GM18951 (cell line): ENCODE data around the gene ROBO1.

Experiments used
- POLR2A ChIP-seq: IDR thresholded peaks from 4 replicates; pipeline ENCODE4 v1.6.1; 2011; ENCODE audit warnings: mild to moderate bottlenecking; ENCODE audit not compliant: insufficient read length, insufficient read depth; ENCODE audit errors: extremely low read depth
- in situ Hi-C: fragments of 300-500 bp; cut with MboI; formaldehyde crosslinking; loops from one replicate; pipeline ENCODE4 v1.12.0; 2022; ENCODE audit warnings: low sequenced_read_pairs, mixed read lengths, inconsistent platforms; ENCODE audit not compliant: unreplicated experiment

Gene ROBO1

GRCh38 chr3:78644847-78645246 lies 1123.0 kb downstream of the ROBO1 start:
- no peak for TF ChIP-seq POLR2A
- in situ Hi-C loops = no loop called here

DNA sequence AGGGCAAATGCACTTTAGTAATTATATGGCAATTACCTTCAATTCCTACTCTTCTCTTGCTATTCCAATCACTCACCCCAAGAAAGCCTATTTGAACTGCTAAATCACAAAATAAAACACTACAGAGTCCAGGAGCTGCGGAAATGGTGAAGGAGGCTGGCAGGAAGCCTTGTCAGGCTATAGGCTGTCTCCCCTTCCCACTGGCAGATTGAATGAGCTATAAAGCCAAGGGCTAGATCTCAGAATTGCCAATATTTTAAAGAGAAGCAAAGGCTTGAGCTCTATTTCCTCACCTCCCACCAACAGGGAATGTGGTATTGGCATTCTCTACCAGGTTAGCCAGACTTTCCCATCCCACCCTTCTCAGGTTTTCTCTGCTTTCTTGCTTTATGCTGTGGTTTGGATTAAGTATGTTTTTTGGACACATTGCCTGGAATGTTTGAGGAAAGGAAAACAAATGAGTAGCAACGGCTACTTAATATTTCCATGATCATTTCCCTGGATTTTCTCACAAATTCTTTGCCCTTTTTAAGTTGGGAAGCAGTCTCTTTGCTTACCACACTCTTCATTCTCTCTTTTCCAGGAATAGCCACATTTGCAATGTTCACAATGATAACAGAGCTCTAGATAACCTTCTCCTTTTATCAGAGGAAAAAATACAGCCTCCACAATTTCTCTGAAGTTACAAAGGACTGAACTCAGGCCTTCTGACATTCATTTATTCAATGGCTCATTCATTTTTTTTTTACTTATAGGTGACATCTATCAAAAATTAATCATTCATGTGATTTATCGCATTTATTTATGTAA lies 1125.4 kb downstream of the ROBO1 start:
- TF ChIP-seq POLR2A = no peak
- in situ Hi-C loops = no loop called here

GRCh38 chr3:78641703-78642102 lies 1126.1 kb downstream of the ROBO1 start:
- TF ChIP-seq POLR2A = no peak
- in situ Hi-C loops = no loop called here

- in situ Hi-C loops = no loop called here
- TF ChIP-seq POLR2A = no peak
Observed at GRCh38 chr3:78634316-78634715, 1133.5 kb downstream of the ROBO1 start.

DNA sequence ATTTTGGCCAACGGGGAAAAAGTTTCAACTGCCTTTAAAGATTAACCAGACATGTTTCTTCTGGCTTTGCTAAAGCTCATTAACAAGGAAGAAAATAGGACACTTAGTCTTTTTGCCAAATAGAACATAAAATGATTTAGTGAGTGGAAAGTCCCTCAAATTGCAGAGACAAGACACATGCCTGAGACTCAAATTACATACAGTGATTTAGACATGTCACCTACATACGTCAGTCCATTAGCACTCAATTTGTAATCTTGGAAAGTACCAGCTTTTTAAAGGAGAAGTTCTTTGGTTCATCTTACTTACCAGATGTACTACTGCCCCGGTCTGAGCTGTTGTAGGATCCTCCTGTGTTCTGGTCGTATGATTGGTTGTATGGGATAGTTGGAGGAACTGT lies 1134.2 kb downstream of the ROBO1 start:
- in situ Hi-C loops = no loop called here

GRCh38 chr3:78632925-78633553 lies 1134.8 kb downstream of the ROBO1 start:
- in situ Hi-C loops = no loop called here
- TF ChIP-seq POLR2A = no peak

More for the DNA sequence above, 1134.2 kb downstream of the ROBO1 start:
- no peak for TF ChIP-seq POLR2A

- no peak for TF ChIP-seq POLR2A
- in situ Hi-C loops = no loop called here
Observed at GRCh38 chr3:78629544-78629943, 1138.3 kb downstream of the ROBO1 start.

GRCh38 chr3:78621061-78621716 lies 1146.6 kb downstream of the ROBO1 start:
- in situ Hi-C loops = no loop called here
- TF ChIP-seq POLR2A = no peak

GRCh38 chr3:78614486-78614885 lies 1153.3 kb downstream of the ROBO1 start:
- no peak for TF ChIP-seq POLR2A
- in situ Hi-C loops = no loop called here

DNA sequence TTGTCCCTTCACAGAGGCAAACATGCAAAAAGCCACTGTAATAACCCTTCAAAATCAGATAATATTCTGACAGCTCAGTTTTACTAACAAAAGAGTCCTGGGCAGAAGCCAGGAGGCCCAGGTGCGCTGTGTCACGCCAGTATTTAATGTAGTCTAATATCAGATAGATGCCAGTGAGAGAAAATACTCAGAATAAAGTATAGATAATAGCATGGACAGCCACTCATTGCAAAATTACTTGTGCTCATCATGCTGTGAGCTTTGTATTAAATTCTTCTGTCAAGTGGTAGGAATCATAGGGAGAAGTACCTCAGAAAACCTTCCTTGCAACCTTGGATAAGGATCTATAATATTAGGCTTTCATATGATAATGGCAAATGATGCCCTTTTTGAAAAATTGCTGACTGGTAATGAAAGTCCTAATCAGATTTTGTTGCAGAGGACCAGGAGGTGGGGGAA lies 1154.3 kb downstream of the ROBO1 start:
- no peak for TF ChIP-seq POLR2A
- in situ Hi-C loops = no loop called here

DNA sequence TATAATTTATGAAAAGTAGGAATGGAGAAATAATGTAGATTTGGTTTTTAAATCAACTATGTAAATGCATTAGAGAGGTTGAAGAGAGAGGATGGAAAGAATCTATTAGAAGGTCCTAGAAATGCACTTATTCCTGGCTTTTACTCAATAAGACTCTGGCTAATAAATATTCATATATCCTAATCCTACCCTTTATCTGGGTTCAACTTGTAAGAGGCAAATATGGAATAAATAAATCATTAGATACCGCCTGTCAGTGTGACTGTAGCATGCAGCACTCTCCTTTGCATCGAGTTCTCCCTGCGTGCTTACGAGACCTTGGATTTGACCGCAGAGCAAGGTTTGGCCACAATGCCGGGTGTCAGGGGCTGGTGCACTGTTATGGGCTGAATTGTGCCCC lies 1156.5 kb downstream of the ROBO1 start:
- TF ChIP-seq POLR2A = no peak
- in situ Hi-C loops = no loop called here

GRCh38 chr3:78610462-78611125 lies 1157.2 kb downstream of the ROBO1 start:
- no peak for TF ChIP-seq POLR2A
- in situ Hi-C loops = no loop called here

DNA sequence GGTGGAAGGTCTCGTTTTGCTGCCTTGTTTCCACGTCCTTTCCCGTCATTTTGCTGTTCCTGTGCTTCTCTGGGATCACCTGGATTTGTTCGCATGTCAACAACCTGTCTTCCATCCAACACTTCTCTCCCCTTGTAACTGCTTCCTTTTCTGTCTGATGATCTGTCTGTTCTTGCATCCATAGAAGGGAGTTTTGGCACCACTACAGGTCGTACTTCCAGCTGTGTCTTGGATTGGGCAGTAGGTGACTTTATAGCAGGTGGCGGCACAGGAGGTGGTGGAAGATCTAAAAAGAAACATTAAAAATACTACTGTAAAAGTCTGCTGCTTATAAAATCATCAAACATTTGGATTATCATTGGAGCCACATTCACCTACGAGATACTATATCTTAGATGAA lies 1161.0 kb downstream of the ROBO1 start:
- TF ChIP-seq POLR2A = no peak
- in situ Hi-C loops = no loop called here
